MCF 10A (cell line): ENCODE data around the gene SLC22A23. TPM values are rescaled to one million over a fixed set of nuclear protein-coding genes. Genes with fewer than 3 reads are reported as not detected.

Source experiments
- BruUV-seq: library from RNA; stranded (reverse); fragments of 400-500 nt; replicated peaks from 2 replicates; lab custom pipeline; 2021; lab: Mats Ljungman, UMichigan
- CTCF ChIA-PET: fragments of 300-600 bp; sonication (Branson Sonifier 250); formaldehyde crosslinking; extraction: SDS; loops from one replicate; lab custom pipeline; 2021; ENCODE audit warnings: antibody characterized with exemption, inconsistent platforms; lab: Yijun Ruan, JAX
- POLR2A ChIA-PET: fragments of 300-600, 350-650 bp; sonication (Branson Sonifier 250); formaldehyde crosslinking; extraction: SDS; loops from one replicate; lab custom pipeline; 2020; ENCODE audit warnings: antibody characterized with exemption, inconsistent platforms; lab: Yijun Ruan, JAX
- DNase-seq: peaks from one replicate; pipeline ENCODE4 v3.0.0-alpha.2; 2018; ENCODE audit not compliant: unreplicated experiment
- H3K27ac Mint-ChIP-seq: one replicate; pipeline ENCODE4 v1.8.0; 2022; ENCODE audit warnings: mild to moderate bottlenecking, low read depth, mixed read lengths; ENCODE audit not compliant: unreplicated experiment
- H3K27me3 Mint-ChIP-seq: one replicate; pipeline ENCODE4 v1.8.0; 2022; ENCODE audit warnings: mixed read lengths; ENCODE audit not compliant: insufficient read depth, unreplicated experiment
- H3K36me3 Mint-ChIP-seq: one replicate; pipeline ENCODE4 v1.8.0; 2022; ENCODE audit warnings: mild to moderate bottlenecking, moderate library complexity, mixed read lengths; ENCODE audit not compliant: insufficient read depth, unreplicated experiment
- H3K4me1 Mint-ChIP-seq: one replicate; pipeline ENCODE4 v1.8.0; 2022; ENCODE audit warnings: mixed read lengths; ENCODE audit not compliant: insufficient read depth, unreplicated experiment
- H3K4me3 Mint-ChIP-seq: one replicate; pipeline ENCODE4 v1.8.0; 2022; ENCODE audit warnings: mild to moderate bottlenecking, moderate library complexity, mixed read lengths; ENCODE audit not compliant: unreplicated experiment
- H3K9me3 Mint-ChIP-seq: one replicate; pipeline ENCODE4 v1.8.0; 2022; ENCODE audit warnings: mixed read lengths; ENCODE audit not compliant: unreplicated experiment
- CTCF ChIP-seq: fragments of 200-600 bp; IDR thresholded peaks from one replicate; pipeline ENCODE4 v1.8.0; 2022; ENCODE audit warnings: antibody characterized with exemption, mild to moderate bottlenecking; ENCODE audit not compliant: unreplicated experiment
- intact Hi-C: fragments of 100-400 bp; cut with micrococcal nuclease; formaldehyde crosslinking; loops from 2 replicates; pipeline ENCODE4 v1.14.1; 2022
- total RNA-seq: library from RNA; stranded (reverse); gene quantifications from 2 replicates; pipeline ENCODE4 v1.2.3, GENCODE V29; 2022

SLC22A23 gene
- total RNA-seq, 1 experiment from 2014 or later, result 11.9 TPM

GRCh38 chr6:3358413-3359100 is 98.3 kb downstream of the SLC22A23 start:
- intact Hi-C loops, result no loop called here
- POLR2A ChIA-PET, result interaction anchor here (0.9 kb wide), 1 partner anchor 8 kb away, joined by 3 read pairs; no protein-coding TSS in a partner anchor
- CTCF ChIA-PET, result no interaction called here

GRCh38 chr6:3357678-3358077 is 99.2 kb downstream of the SLC22A23 start:
- Mint-ChIP-seq H3K36me3 (peaks cover 4% of the 10 kb centered on the region), H3K4me1 (peaks cover 11% of the 10 kb centered on the region), H3K9me3 (no peaks in the 10 kb centered on the region), H3K4me3 (no peak overlapping the region), H3K27ac (no peak overlapping the region), H3K27me3 (no peaks in the 10 kb centered on the region)
- no peak for TF ChIP-seq CTCF
- no peak for DNase-seq
- ChIA-PET CTCF (no interaction called here), POLR2A (no interaction called here)
- intact Hi-C loops, result no loop called here
- no TSS peak for BruUV-seq

More at GRCh38 chr6:3358413-3359100, 98.3 kb downstream of the SLC22A23 start:
- no peak overlapping the region for H3K4me3 Mint-ChIP-seq
- no peak for DNase-seq
- no peak overlapping the region for H3K27ac Mint-ChIP-seq
- H3K36me3 Mint-ChIP-seq, result peaks cover 4% of the 10 kb centered on the region
- H3K27me3 Mint-ChIP-seq, result no peaks in the 10 kb centered on the region
- no peak for TF ChIP-seq CTCF
- H3K4me1 Mint-ChIP-seq, result peaks cover 19% of the 10 kb centered on the region
- BruUV-seq, result no TSS peak
- H3K9me3 Mint-ChIP-seq, result no peaks in the 10 kb centered on the region

- H3K4me3 Mint-ChIP-seq, result no peak overlapping the region
- DNase-seq, result no peak
- no peak overlapping the region for H3K27ac Mint-ChIP-seq
- peaks cover 11% of the 10 kb centered on the region for H3K4me1 Mint-ChIP-seq
- no peaks in the 10 kb centered on the region for H3K9me3 Mint-ChIP-seq
- ChIA-PET CTCF (no interaction called here), POLR2A (no interaction called here)
- peaks cover 4% of the 10 kb centered on the region for H3K36me3 Mint-ChIP-seq
- intact Hi-C loops, result no loop called here
- TF ChIP-seq CTCF, result no peak
- H3K27me3 Mint-ChIP-seq, result no peaks in the 10 kb centered on the region
- no TSS peak for BruUV-seq
These were observed 99.9 kb downstream of the SLC22A23 start for GRCh38 chr6:3356824-3357420.

GRCh38 chr6:3356056-3356823 is 100.6 kb downstream of the SLC22A23 start:
- Mint-ChIP-seq H3K9me3 (no peaks in the 10 kb centered on the region), H3K27ac (no peak overlapping the region), H3K27me3 (no peaks in the 10 kb centered on the region), H3K4me1 (peaks cover 11% of the 10 kb centered on the region), H3K36me3 (peaks cover 4% of the 10 kb centered on the region), H3K4me3 (peak overlapping the region; percentile 6)
- intact Hi-C loops, result no loop called here
- peak; percentile 17 for DNase-seq
- ChIA-PET POLR2A (no interaction called here), CTCF (no interaction called here)
- BruUV-seq, result no TSS peak
- no peak for TF ChIP-seq CTCF
